Fibroblast of the aortic adventitia (primary cell): ENCODE data around the gene GRK4. TPM values are rescaled to one million over a fixed set of nuclear protein-coding genes. Genes with fewer than 3 reads are reported as not detected.

Experiments used
- DNase-seq: peaks from one replicate; pipeline ENCODE4 v3.0.0-alpha.2; 2010; ENCODE audit warnings: low read depth
- H3K4me3 ChIP-seq: 2 replicates; pipeline ENCODE4 v1.5.1; 2011; ENCODE audit warnings: low read depth, mild to moderate bottlenecking, control low read depth, low read length, moderate library complexity
- CTCF ChIP-seq: IDR thresholded peaks from 2 replicates; pipeline ENCODE4 v1.5.1; 2011; ENCODE audit warnings: mild to moderate bottlenecking, low read length, control low read depth, inconsistent platforms; ENCODE audit not compliant: insufficient read depth
- total RNA-seq: library from RNA; depleted of rRNA; stranded (reverse); fragments of >200 nt; gene quantifications from 2 replicates; pipeline ENCODE4 v1.2.3, GENCODE V29; 2012; ENCODE audit warnings: low replicate concordance

Gene GRK4
- total RNA-seq, 1 donor, result 8.6 TPM

DNA sequence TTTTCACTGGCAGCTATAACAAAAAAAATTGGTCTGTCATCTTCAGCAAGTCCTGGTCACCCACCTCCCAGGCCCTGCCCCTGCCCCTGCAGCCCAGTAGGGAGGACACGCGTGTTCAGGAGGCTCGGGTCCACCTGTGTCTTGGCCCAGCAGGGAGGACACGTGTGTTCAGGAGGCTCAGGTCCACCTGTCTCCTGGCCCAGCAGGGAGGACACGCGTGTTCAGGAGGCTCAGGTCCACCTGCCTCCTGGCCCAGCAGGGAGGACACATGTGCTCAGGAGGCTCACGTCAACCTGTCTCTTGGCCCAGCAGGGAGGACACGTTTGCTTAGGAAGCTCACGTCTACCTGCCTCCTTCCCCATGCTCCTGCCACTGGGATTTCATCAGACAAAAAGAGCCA lies 66.1 kb downstream of the GRK4 start:
- no peak for DNase-seq
- TF ChIP-seq CTCF, result no peak
- H3K4me3 ChIP-seq, result no peak overlapping the region

DNA sequence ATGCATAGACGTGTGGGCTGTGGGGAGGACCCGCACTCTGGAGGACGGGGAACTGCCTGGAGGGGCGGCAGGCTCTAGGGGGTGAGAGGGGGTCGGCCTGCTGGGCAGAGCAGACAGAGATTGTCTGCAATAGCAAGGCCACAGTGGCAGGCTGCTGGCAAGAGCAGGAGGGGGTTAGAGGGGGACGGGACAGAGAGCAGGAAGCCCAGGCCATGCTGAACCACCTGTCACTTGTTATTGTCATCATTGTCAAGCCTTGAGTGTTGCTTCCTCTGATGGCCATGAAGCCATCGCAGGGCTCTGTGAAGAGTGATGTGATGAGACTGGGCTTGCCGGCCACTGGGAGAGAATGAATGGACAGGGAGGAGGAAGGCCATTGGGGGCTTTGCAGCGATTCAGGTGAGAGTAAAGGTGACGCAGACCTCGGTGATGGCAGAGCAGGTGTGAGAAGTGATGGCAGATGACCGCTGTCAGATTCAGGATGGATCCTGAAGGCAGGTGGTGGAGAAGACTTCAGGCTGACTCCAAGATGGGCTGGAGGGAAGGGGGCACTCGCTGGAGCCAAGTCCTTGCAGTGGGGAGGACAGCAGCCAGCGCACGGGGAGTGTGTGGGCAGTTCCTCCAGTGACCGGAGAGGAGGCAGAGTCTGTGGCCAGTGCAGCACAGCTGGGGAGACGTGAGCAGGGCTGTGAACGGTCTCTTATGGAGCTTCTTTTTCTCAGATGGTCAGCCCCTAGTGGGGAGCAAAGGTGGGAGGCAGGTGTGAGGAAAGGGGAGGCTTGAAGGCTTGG lies 67.4 kb downstream of the GRK4 start:
- DNase-seq, result no peak
- TF ChIP-seq CTCF, result no peak
- no peak overlapping the region for H3K4me3 ChIP-seq

DNA sequence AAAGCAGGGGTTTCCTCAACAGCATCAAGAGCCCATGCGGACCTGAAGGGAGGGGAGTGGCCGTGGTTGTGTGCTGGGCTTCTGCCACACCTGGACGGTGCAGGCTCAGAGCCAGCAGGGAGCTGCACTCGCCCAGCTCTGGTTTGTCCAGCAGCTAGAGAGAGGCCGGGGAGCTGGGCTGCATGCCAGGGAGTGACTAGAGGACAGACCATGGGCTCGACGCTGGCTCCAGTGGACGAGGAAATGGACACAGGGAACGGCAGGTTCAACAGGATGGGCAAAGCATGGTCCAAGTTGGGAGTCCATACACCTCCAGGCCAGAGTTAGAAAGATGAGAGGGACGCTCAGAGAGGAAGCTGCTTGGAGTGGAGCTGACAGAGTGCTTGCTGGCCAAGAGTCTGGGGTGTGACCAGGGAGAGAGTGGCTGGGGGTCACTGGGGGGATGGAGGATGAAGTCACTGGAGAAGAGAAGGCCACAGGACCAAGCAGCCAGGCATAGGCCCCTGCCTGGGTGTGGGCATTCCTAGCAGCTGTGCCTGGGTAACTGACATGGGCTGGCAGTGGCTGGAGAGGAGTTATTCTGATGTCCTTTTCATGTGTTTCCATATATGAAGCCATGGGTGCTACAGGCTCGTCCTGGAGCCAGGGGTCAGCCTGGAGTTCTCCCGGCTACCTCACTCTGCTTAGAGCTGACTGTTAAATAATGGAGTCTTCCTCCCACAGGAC lies 68.1 kb downstream of the GRK4 start:
- TF ChIP-seq CTCF, result no peak
- DNase-seq, result no peak
- H3K4me3 ChIP-seq, result no peak overlapping the region

DNA sequence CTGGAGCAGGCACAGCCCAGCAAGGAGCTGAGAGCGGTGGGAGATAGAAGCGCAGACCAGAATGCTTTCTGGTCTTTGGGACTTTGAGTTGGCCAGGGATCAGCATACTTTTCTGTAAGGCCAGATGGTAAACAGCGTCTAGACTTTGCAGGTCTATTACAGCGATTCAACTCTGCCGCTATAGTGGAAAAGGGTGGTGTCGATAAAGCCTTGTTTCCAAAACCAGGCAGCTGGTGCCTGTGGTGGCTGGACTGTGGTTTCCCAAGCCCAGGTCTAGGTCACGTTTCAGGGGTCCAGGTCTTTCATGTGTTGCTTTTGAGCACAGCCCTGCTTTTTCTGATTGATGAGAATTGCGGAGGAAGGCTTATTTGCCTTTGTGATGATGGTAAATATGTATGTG lies 70.9 kb downstream of the GRK4 start:
- DNase-seq, result no peak
- TF ChIP-seq CTCF, result no peak
- H3K4me3 ChIP-seq, result no peak overlapping the region

- TF ChIP-seq CTCF, result no peak
- DNase-seq, result no peak
- H3K4me3 ChIP-seq, result no peak overlapping the region
Measured at GRCh38 chr4:3035249-3035648, 71.9 kb downstream of the GRK4 start.

- DNase-seq, result no peak
- no peak for TF ChIP-seq CTCF
- no peak overlapping the region for H3K4me3 ChIP-seq
Measured at GRCh38 chr4:3035674-3036073, 72.3 kb downstream of the GRK4 start.
